Gastroesophageal sphincter (tissue), 4 donors: ENCODE data around the gene LEMD2. TPM values are rescaled to one million over a fixed set of nuclear protein-coding genes. Genes with fewer than 3 reads are reported as not detected.
A peak's percentile ranks its signal among the peaks of the same experiment; 100 is the strongest.

Experiments
- ATAC-seq: fragments of 150-250 bp; one replicate; pipeline ENCODE4 v1.9.1; 2016; ENCODE audit warnings: mild to moderate bottlenecking, moderate library complexity
- H3K27ac ChIP-seq, 4 donors: fragments of 200-600 bp; sonication (generic) in 3 of 4; 1 replicate in 3 of 4; 2 replicates in 1 of 4; pipeline ENCODE4 v1.5.1; 2016 to 2019
- H3K27me3 ChIP-seq: fragments of 200-600 bp; sonication (generic); one replicate; pipeline ENCODE4 v1.5.1; 2019
- H3K36me3 ChIP-seq, 2 donors: fragments of 200-600 bp; sonication (generic); one replicate each; pipeline ENCODE4 v1.5.1; 2019; ENCODE audit warnings: control low read depth in 1 of 2
- H3K4me1 ChIP-seq, 3 donors: fragments of 200-600 bp; sonication (generic); 1 replicate in 2 of 3; 2 replicates in 1 of 3; pipeline ENCODE4 v1.5.1; 2016 to 2019; ENCODE audit warnings: control low read depth in 2 of 3
- H3K4me3 ChIP-seq, 2 donors: fragments of 200-600 bp; sonication (generic); one replicate each; pipeline ENCODE4 v1.5.1; 2019; ENCODE audit warnings: mild to moderate bottlenecking in 1 of 2, moderate library complexity in 1 of 2
- H3K9me3 ChIP-seq, 3 donors: fragments of 200-600 bp; sonication (generic); one replicate each; pipeline ENCODE4 v1.5.1; 2017 to 2019; ENCODE audit warnings: control low read depth in 2 of 3
- CTCF ChIP-seq, 4 experiments: fragments of 200-600 bp in 2 of 4; fragments of 450-650 bp in 2 of 4; sonication (generic) in 1 of 4; IDR thresholded peaks; one replicate each; pipeline ENCODE4 v1.5.1; 2017 to 2019; ENCODE audit warnings: antibody characterized with exemption in 4 of 4, mild to moderate bottlenecking in 2 of 4, moderate library complexity in 2 of 4
- EP300 ChIP-seq: sonication (generic); formaldehyde crosslinking; IDR thresholded peaks from one replicate; pipeline ENCODE4 v1.6.1; 2017; ENCODE audit warnings: antibody characterized with exemption, mild to moderate bottlenecking
- POLR2A ChIP-seq, 2 donors: fragments of 450-650 bp; IDR thresholded peaks; one replicate each; pipeline ENCODE4 v1.6.1; 2017; ENCODE audit warnings: antibody characterized with exemption in 2 of 2, mild to moderate bottlenecking in 2 of 2, moderate library complexity in 1 of 2
- POLR2AphosphoS5 ChIP-seq: sonication (generic); formaldehyde crosslinking; IDR thresholded peaks from one replicate; pipeline ENCODE4 v1.6.1; 2017; ENCODE audit warnings: antibody characterized with exemption
- WGBS, 2 donors: methylation state at CpG; one replicate each; pipeline ENCODE4 v1.1.5; 2018; ENCODE audit warnings: low coverage in 1 of 2; 5-methylcytosine and 5-hydroxymethylcytosine counted together
- total RNA-seq, 4 donors: library from RNA; depleted of rRNA; stranded (reverse); fragments of >200 nt; gene quantifications; one replicate each; pipeline ENCODE4 v1.1.0, GENCODE V29; 2016

The LEMD2 gene
- total RNA-seq, 4 donors from 2014 or later: 47.3 to 50.9 (median 49.9) TPM

GRCh38 chr6:33765368-33765767 lies 23.6 kb downstream of the LEMD2 start:
- ATAC-seq: no peak
- WGBS, 2 donors: 100% methylated on average over 4 of the region's 9 CpGs; no CpG with 5 or more reads in 1 of the 2 donors
- TF ChIP-seq POLR2A (IDR thresholded peaks at IDR 0.05) (no peak), EP300 (no peak), CTCF (IDR thresholded peaks at IDR 0.05) (no peak), POLR2AphosphoS5 (no peak)

GRCh38 chr6:33764036-33764435 lies 24.9 kb downstream of the LEMD2 start:
- Histone ChIP-seq H3K9me3 (no peaks in the 10 kb centered on the region), H3K36me3 (no peaks in the 10 kb centered on the region), H3K27ac (no peak overlapping the region), H3K4me1 (peaks cover 0 to 13% (median 0%) of the 10 kb centered on the region in 3 donors), H3K4me3 (no peak overlapping the region), H3K27me3 (peaks cover 18% of the 10 kb centered on the region)
- ATAC-seq: no peak
- TF ChIP-seq EP300: no peak
- TF ChIP-seq CTCF (IDR thresholded peaks at IDR 0.05): no peak
- TF ChIP-seq POLR2A (IDR thresholded peaks at IDR 0.05): no peak
- no peak for TF ChIP-seq POLR2AphosphoS5
- WGBS, 2 donors: 80% methylated on average over 1 of the region's 2 CpGs; no CpG with 5 or more reads in 1 of the 2 donors

More at GRCh38 chr6:33765368-33765767, 23.6 kb downstream of the LEMD2 start:
- H3K9me3 ChIP-seq: no peaks in the 10 kb centered on the region
- H3K4me1 ChIP-seq: peaks cover 0 to 25% (median 6%) of the 10 kb centered on the region in 3 donors
- no peaks in the 10 kb centered on the region for H3K36me3 ChIP-seq
- no peak overlapping the region for H3K27ac ChIP-seq
- H3K27me3 ChIP-seq: peaks cover 18% of the 10 kb centered on the region
- H3K4me3 ChIP-seq: no peak overlapping the region

- no peak for ATAC-seq
- no peak overlapping the region for H3K27ac ChIP-seq
- no peak overlapping the region for H3K4me3 ChIP-seq
- H3K4me1 ChIP-seq: peaks cover 0 to 7% (median 0%) of the 10 kb centered on the region in 3 donors
- no peaks in the 10 kb centered on the region for H3K9me3 ChIP-seq
- H3K36me3 ChIP-seq: no peaks in the 10 kb centered on the region
- TF ChIP-seq CTCF (IDR thresholded peaks at IDR 0.05) (no peak), POLR2AphosphoS5 (no peak), EP300 (no peak), POLR2A (IDR thresholded peaks at IDR 0.05) (no peak)
- H3K27me3 ChIP-seq: peaks cover 18% of the 10 kb centered on the region
- 62 to 100% methylated on average over 2 to 4 of the region's 6 CpGs for WGBS, 2 donors
Measured at GRCh38 chr6:33763483-33763882, 25.4 kb downstream of the LEMD2 start.

- ATAC-seq: no peak
- no peak for TF ChIP-seq CTCF (IDR thresholded peaks at IDR 0.05)
- TF ChIP-seq EP300: no peak
- TF ChIP-seq POLR2AphosphoS5: no peak
- TF ChIP-seq POLR2A (IDR thresholded peaks at IDR 0.05): no peak
Measured at GRCh38 chr6:33762713-33763112, 26.2 kb downstream of the LEMD2 start.

GRCh38 chr6:33761922-33762629 lies 26.9 kb downstream of the LEMD2 start:
- WGBS, 2 donors: no CpG with 5 or more reads among the region's 7 CpGs
- no peak overlapping the region for H3K27ac ChIP-seq

More at GRCh38 chr6:33762713-33763112, 26.2 kb downstream of the LEMD2 start:
- Histone ChIP-seq H3K27ac (no peak overlapping the region), H3K27me3 (peaks cover 18% of the 10 kb centered on the region), H3K4me1 (peaks cover 0 to 7% (median 0%) of the 10 kb centered on the region in 3 donors), H3K4me3 (no peak overlapping the region), H3K9me3 (no peaks in the 10 kb centered on the region), H3K36me3 (no peaks in the 10 kb centered on the region)
- WGBS, 2 donors: 73 to 83% methylated on average over 3 of the region's 4 CpGs

More at GRCh38 chr6:33761922-33762629, 26.9 kb downstream of the LEMD2 start:
- no peak for TF ChIP-seq EP300
- TF ChIP-seq CTCF (IDR thresholded peaks at IDR 0.05): peak in 1 of 4 experiments; percentile 58
- ATAC-seq: no peak
- Histone ChIP-seq H3K4me3 (no peak overlapping the region), H3K27me3 (peaks cover 18% of the 10 kb centered on the region), H3K4me1 (peaks cover 0 to 7% (median 0%) of the 10 kb centered on the region in 3 donors), H3K9me3 (no peaks in the 10 kb centered on the region), H3K36me3 (no peaks in the 10 kb centered on the region)
